HepG2 (cell line): ENCODE data around the gene HYAL1. TPM values are rescaled to one million over a fixed set of nuclear protein-coding genes. Genes with fewer than 3 reads are reported as not detected.
A peak's percentile ranks its signal among the peaks of the same experiment; 100 is the strongest.

ENCODE experiments used
- ATF1 ChIP-seq: IDR thresholded peaks from 2 replicates; pipeline ENCODE4 v1.6.1; 2016; ENCODE audit warnings: mild to moderate bottlenecking, control low read depth
- CSRNP1 ChIP-seq: sonication (generic); formaldehyde crosslinking; IDR thresholded peaks from 2 replicates; pipeline ENCODE4 v1.8.1; 2023; ENCODE audit warnings: mild to moderate bottlenecking, missing genetic modification reagents
- DDIT3 ChIP-seq: sonication (generic); formaldehyde crosslinking; IDR thresholded peaks from 2 replicates; pipeline ENCODE4 v1.4.0; 2020; ENCODE audit warnings: mild to moderate bottlenecking, missing genetic modification reagents
- FOSL1 ChIP-seq: sonication (generic); formaldehyde crosslinking; IDR thresholded peaks from 2 replicates; pipeline ENCODE4 v1.9.0; 2021; ENCODE audit warnings: missing genetic modification reagents, borderline replicate concordance
- HOXA7 ChIP-seq: sonication (generic); formaldehyde crosslinking; IDR thresholded peaks from 2 replicates; pipeline ENCODE4 v1.8.1; 2022; ENCODE audit warnings: mild to moderate bottlenecking, missing genetic modification reagents, moderate library complexity
- MLLT10 ChIP-seq: sonication (generic); formaldehyde crosslinking; IDR thresholded peaks from 2 replicates; pipeline ENCODE4 v1.4.0; 2020; ENCODE audit warnings: missing genetic modification reagents
- MTA3 ChIP-seq: sonication (generic); formaldehyde crosslinking; IDR thresholded peaks from 2 replicates; pipeline ENCODE4 v1.4.0; 2020; ENCODE audit warnings: missing genetic modification reagents
- NFRKB ChIP-seq: fragments of 450-650 bp; IDR thresholded peaks from 2 replicates; pipeline ENCODE4 v1.6.1; 2017
- NR1H2 ChIP-seq: sonication (generic); formaldehyde crosslinking; IDR thresholded peaks from 2 replicates; pipeline ENCODE4 v1.8.1; 2022; ENCODE audit warnings: low read depth, missing genetic modification reagents, borderline replicate concordance
- SOX6 ChIP-seq, 2 experiments: fragments of 450-650 bp in 1 of 2; sonication (generic) in 1 of 2; formaldehyde crosslinking in 1 of 2; IDR thresholded peaks; 2 replicates each; pipeline versions ENCODE4 v1.4.0 to v1.6.1; 2017 to 2020; ENCODE audit warnings: antibody characterized with exemption in 1 of 2, mild to moderate bottlenecking in 1 of 2, missing genetic modification reagents in 1 of 2
- SP2 ChIP-seq: sonication (generic); formaldehyde crosslinking; IDR thresholded peaks from 2 replicates; pipeline ENCODE4 v1.5.1; 2020; ENCODE audit warnings: mild to moderate bottlenecking, missing genetic modification reagents
- SSRP1 ChIP-seq: IDR thresholded peaks from 2 replicates; pipeline ENCODE4 v1.6.1; 2016; ENCODE audit warnings: control low read depth
- TCF7 ChIP-seq: sonication (generic); IDR thresholded peaks from 2 replicates; pipeline ENCODE4 v1.6.1; 2016; ENCODE audit warnings: antibody characterized with exemption, low read depth
- YEATS2 ChIP-seq: sonication (generic); formaldehyde crosslinking; IDR thresholded peaks from 2 replicates; pipeline ENCODE4 v1.4.0; 2020; ENCODE audit warnings: missing genetic modification reagents, borderline replicate concordance
- YY1 ChIP-seq: IDR thresholded peaks from 2 replicates; pipeline ENCODE4 v1.6.1; 2011; ENCODE audit warnings: low read length, low read depth, moderate library complexity, mild to moderate bottlenecking; ENCODE audit not compliant: insufficient read depth, insufficient replicate concordance
- ZBTB25 ChIP-seq: IDR thresholded peaks from 2 replicates; pipeline ENCODE4 v1.6.1; 2018; ENCODE audit warnings: missing genetic modification reagents
- ZMYM4 ChIP-seq: sonication (generic); formaldehyde crosslinking; IDR thresholded peaks from 2 replicates; pipeline ENCODE4 v1.8.1; 2023; ENCODE audit warnings: mild to moderate bottlenecking, missing genetic modification reagents
- ZNF264 ChIP-seq: sonication (generic); formaldehyde crosslinking; IDR thresholded peaks from 2 replicates; pipeline ENCODE4 v1.4.0; 2020; ENCODE audit warnings: missing genetic modification reagents
- ZNF563 ChIP-seq: sonication (generic); formaldehyde crosslinking; IDR thresholded peaks from 2 replicates; pipeline ENCODE4 v1.8.0; 2022; ENCODE audit warnings: mild to moderate bottlenecking, moderate library complexity, missing genetic modification reagents
- ZNF83 ChIP-seq: sonication (generic); formaldehyde crosslinking; IDR thresholded peaks from 2 replicates; pipeline ENCODE4 v1.4.0; 2020; ENCODE audit warnings: missing genetic modification reagents, mild to moderate bottlenecking, borderline replicate concordance
- ZSCAN12 ChIP-seq: sonication (generic); formaldehyde crosslinking; IDR thresholded peaks from 2 replicates; pipeline ENCODE4 v1.9.0; 2021; ENCODE audit warnings: mild to moderate bottlenecking, missing genetic modification reagents
- polyA plus RNA-seq, 8 experiments: library from polyadenylated mRNA; depleted of rRNA in 3 of 8; stranded (reverse) in 7 of 8; unstranded in 1 of 8; fragments of >200 nt; fragmentation: Illumina TruSeq in 4 of 8; extraction: Trizol in 4 of 8; gene quantifications; 2 replicates each; pipeline versions ENCODE4 v1.2.1 to v1.2.3, GENCODE V29; 2011 to 2016; ENCODE audit warnings: low read depth in 4 of 8, missing spikeins in 1 of 8, mixed read lengths in 1 of 8; ENCODE audit not compliant: insufficient read depth in 1 of 8
- total RNA-seq, 5 experiments: library from RNA; depleted of rRNA; stranded (reverse); fragments of >200 nt; fragmentation: Illumina TruSeq; extraction: Trizol; gene quantifications; 2 replicates each; pipeline ENCODE4 v1.2.3, GENCODE V29; 2016; ENCODE audit warnings: low read depth in 1 of 5
- TF ChIP-seq, protein P1 (sequence below): sonication (generic); formaldehyde crosslinking; IDR thresholded peaks from 2 replicates; pipeline ENCODE4 v1.4.0; 2020; ENCODE audit warnings: missing genetic modification reagents, borderline replicate concordance
- TF ChIP-seq, protein P2 (sequence below): IDR thresholded peaks from 2 replicates; pipeline ENCODE4 v1.6.1; 2016; ENCODE audit warnings: missing compliant biosample characterization, missing genetic modification reagents, borderline replicate concordance

HYAL1 gene
- total and polyA plus RNA-seq, 2 of the 13 experiments (the other 11 are each of a cell fraction or from before 2014, with no cell fraction given), result 76.5 to 193 TPM

DNA sequence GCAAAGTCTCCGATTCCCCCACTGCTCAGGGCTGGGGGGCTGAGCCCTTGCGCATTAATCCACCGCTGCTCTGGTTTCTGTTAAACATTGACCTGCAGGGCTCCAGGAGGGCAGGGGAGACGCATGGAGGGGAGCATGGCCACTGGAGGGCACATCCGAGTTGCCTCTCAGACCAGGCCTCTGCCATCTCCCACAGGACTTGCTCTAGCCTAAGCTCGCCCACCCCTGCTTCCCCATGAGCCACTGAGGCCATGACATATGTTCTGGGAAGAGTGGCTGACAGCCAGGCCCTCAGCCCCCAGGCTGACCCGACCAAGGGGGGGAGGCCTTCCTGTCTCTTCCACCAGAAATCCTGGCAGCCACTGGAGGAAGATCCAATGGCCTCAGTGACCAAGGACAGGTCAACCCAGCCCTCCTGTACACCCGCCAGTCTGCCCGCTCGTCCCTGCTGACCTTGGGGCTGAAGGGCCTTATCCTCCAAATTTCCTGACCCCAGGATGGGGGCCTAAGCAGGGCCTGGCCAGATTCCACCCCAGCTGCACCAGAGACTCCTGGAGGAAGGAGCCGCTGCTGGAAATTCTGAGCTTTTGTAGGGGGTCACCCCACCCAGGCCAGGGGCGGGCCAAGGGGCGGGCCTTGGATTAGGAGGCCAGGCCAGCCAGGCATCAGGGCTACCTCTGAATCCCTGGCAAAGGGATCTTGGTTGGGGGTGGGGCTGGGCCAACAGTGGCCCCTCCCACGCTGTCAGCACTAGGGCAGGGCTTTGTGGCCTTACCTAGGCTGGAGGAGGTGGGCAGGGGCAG lies at the start of gene HYAL1 (continued):
- TF ChIP-seq ZNF83 (CRISPR knock-in tag) (no peak; the same call in 1 of the 2 replicates), SSRP1 (CRISPR knock-in tag) (no peak; the same call in 1 of the 2 replicates), ZNF563 (CRISPR knock-in tag) (peak; percentile 55; the same call in 1 of the 2 replicates), CSRNP1 (peak; percentile 88), TCF7 (no peak), YEATS2 (CRISPR knock-in tag) (peak; percentile 71; the same call in 1 of the 2 replicates), YY1 (peak; percentile 34), NFRKB (no peak), DDIT3 (CRISPR knock-in tag) (no peak), SOX6 (IDR thresholded peaks at IDR 0.05) (no peak), SOX6 (CRISPR knock-in tag; IDR thresholded peaks at IDR 0.05) (peak; percentile 45), NR1H2 (CRISPR knock-in tag) (no peak), ZBTB25 (CRISPR knock-in tag) (peak; percentile 48; the same call in 1 of the 2 replicates), ATF1 (no peak), ZSCAN12 (CRISPR knock-in tag) (peak; percentile 68; the same call in 1 of the 2 replicates), ZNF264 (CRISPR knock-in tag) (no peak), HOXA7 (no peak), MLLT10 (no peak), SP2 (CRISPR knock-in tag) (no peak), FOSL1 (CRISPR knock-in tag) (no peak), ZMYM4 (peak; percentile 53; the same call in 1 of the 2 replicates), MTA3 (CRISPR knock-in tag) (no peak)
- TF ChIP-seq, protein P1, sequence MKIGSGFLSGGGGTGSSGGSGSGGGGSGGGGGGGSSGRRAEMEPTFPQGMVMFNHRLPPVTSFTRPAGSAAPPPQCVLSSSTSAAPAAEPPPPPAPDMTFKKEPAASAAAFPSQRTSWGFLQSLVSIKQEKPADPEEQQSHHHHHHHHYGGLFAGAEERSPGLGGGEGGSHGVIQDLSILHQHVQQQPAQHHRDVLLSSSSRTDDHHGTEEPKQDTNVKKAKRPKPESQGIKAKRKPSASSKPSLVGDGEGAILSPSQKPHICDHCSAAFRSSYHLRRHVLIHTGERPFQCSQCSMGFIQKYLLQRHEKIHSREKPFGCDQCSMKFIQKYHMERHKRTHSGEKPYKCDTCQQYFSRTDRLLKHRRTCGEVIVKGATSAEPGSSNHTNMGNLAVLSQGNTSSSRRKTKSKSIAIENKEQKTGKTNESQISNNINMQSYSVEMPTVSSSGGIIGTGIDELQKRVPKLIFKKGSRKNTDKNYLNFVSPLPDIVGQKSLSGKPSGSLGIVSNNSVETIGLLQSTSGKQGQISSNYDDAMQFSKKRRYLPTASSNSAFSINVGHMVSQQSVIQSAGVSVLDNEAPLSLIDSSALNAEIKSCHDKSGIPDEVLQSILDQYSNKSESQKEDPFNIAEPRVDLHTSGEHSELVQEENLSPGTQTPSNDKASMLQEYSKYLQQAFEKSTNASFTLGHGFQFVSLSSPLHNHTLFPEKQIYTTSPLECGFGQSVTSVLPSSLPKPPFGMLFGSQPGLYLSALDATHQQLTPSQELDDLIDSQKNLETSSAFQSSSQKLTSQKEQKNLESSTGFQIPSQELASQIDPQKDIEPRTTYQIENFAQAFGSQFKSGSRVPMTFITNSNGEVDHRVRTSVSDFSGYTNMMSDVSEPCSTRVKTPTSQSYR (CRISPR knock-in tag), result peak; percentile 52; the same call in 1 of the 2 replicates
- TF ChIP-seq, protein P2, sequence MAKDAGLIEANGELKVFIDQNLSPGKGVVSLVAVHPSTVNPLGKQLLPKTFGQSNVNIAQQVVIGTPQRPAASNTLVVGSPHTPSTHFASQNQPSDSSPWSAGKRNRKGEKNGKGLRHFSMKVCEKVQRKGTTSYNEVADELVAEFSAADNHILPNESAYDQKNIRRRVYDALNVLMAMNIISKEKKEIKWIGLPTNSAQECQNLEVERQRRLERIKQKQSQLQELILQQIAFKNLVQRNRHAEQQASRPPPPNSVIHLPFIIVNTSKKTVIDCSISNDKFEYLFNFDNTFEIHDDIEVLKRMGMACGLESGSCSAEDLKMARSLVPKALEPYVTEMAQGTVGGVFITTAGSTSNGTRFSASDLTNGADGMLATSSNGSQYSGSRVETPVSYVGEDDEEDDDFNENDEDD (CRISPR knock-in tag), result no peak
